Measurements from ENCODE around the gene GNMT. TPM values are rescaled to one million over a fixed set of nuclear protein-coding genes. Genes with fewer than 3 reads are reported as not detected.

The GNMT gene
- total RNA-seq, 1 experiment from 2014 or later = 0.47 TPM

GRCh38 chr6:43009124-43009523 lies 48.6 kb downstream of the GNMT start:
- ATAC-seq = peak; percentile 19; the same call in 1 of the 2 replicates
- peak; percentile 71 for TF ChIP-seq CTCF (conservative IDR thresholded peaks at IDR 0.05; ENCODE audit: low read depth, low read length)
- TF ChIP-seq EZH2 (IDR thresholded peaks at IDR 0.05; ENCODE audit: low read length, unreplicated experiment) = no peak

GRCh38 chr6:43011207-43011606 lies 50.7 kb downstream of the GNMT start:
- Histone ChIP-seq H3K9me2 (replicated peaks; ENCODE audit: low read length) (no peaks in the 10 kb centered on the region), H3K4me1 (ENCODE audit: insufficient read depth, low read length) (peaks cover 21% of the 10 kb centered on the region), H3K4me3 (ENCODE audit: low read length) (no peak overlapping the region), H3F3A (ENCODE audit: low read length, unreplicated experiment) (no peaks in the 10 kb centered on the region), H3K27me3 (ENCODE audit: low read length) (no peaks in the 10 kb centered on the region), H3K9me3 (ENCODE audit: low read length) (no peaks in the 10 kb centered on the region), H3K9ac (ENCODE audit: low read length) (no peak overlapping the region), H3K79me2 (ENCODE audit: low read length) (peaks cover 44% of the 10 kb centered on the region), H4K20me1 (ENCODE audit: low read length) (no peaks in the 10 kb centered on the region), H3K27ac (ENCODE audit: low read length) (no peak overlapping the region), H3K36me3 (ENCODE audit: low read depth, low read length) (peaks cover 25% of the 10 kb centered on the region), H2AFZ (ENCODE audit: low read length) (no peak overlapping the region), H3K4me2 (ENCODE audit: low read length) (no peak overlapping the region)
- POLR2A ChIA-PET (ENCODE audit: unreplicated experiment) = interaction anchor here (0.6 kb wide), 1 partner anchor 27 kb away, joined by 3 read pairs; the partner anchor contains the start of gene PPP2R5D
- TF ChIP-seq EZH2 (IDR thresholded peaks at IDR 0.05; ENCODE audit: low read length, unreplicated experiment) (no peak), CTCF (conservative IDR thresholded peaks at IDR 0.05; ENCODE audit: low read depth, low read length) (no peak), EZH2phosphoT487 (IDR thresholded peaks at IDR 0.05; ENCODE audit: borderline replicate concordance, low read length) (no peak)
- no TSS peak for BruUV-seq (replicated peaks)
- DNase-seq = no peak
- intact Hi-C loops (cut with micrococcal nuclease) = no loop called here
- CTCF ChIA-PET = no interaction called here
- ATAC-seq = no peak

More at GRCh38 chr6:43009124-43009523, 48.6 kb downstream of the GNMT start:
- H2AFZ ChIP-seq (ENCODE audit: low read length) = no peak overlapping the region
- H3K4me2 ChIP-seq (ENCODE audit: low read length) = no peak overlapping the region
- H3K9me3 ChIP-seq (ENCODE audit: low read length) = no peaks in the 10 kb centered on the region
- H3K4me3 ChIP-seq (ENCODE audit: low read length) = no peak overlapping the region
- H3K9me2 ChIP-seq (replicated peaks; ENCODE audit: low read length) = no peaks in the 10 kb centered on the region
- peaks cover 24% of the 10 kb centered on the region for H3K79me2 ChIP-seq (ENCODE audit: low read length)
- H4K20me1 ChIP-seq (ENCODE audit: low read length) = no peaks in the 10 kb centered on the region
- no peak overlapping the region for H3K9ac ChIP-seq (ENCODE audit: low read length)
- DNase-seq = peak; percentile 58
- no peaks in the 10 kb centered on the region for H3K27me3 ChIP-seq (ENCODE audit: low read length)
- intact Hi-C loops (cut with micrococcal nuclease) = loop anchor here (1.0 to 5.0 kb wide), 2 partner anchors 107 to 133 kb away; no protein-coding TSS in a partner anchor
- no TSS peak for BruUV-seq (replicated peaks)
- POLR2A ChIA-PET (ENCODE audit: unreplicated experiment) = no interaction called here
- H3F3A ChIP-seq (ENCODE audit: low read length, unreplicated experiment) = no peaks in the 10 kb centered on the region
- no peak overlapping the region for H3K27ac ChIP-seq (ENCODE audit: low read length)
- peaks cover 30% of the 10 kb centered on the region for H3K36me3 ChIP-seq (ENCODE audit: low read depth, low read length)
- CTCF ChIA-PET = no interaction called here
- H3K4me1 ChIP-seq (ENCODE audit: insufficient read depth, low read length) = peaks cover 16% of the 10 kb centered on the region

- Histone ChIP-seq H3K9ac (ENCODE audit: low read length) (peak overlapping the region; percentile 86), H3K27ac (ENCODE audit: low read length) (no peak overlapping the region), H3K4me3 (ENCODE audit: low read length) (peak overlapping the region; percentile 91), H3K36me3 (ENCODE audit: low read depth, low read length) (peaks cover 25% of the 10 kb centered on the region), H3K4me1 (ENCODE audit: insufficient read depth, low read length) (peaks cover 23% of the 10 kb centered on the region), H3K4me2 (ENCODE audit: low read length) (peak overlapping the region; percentile 95), H3K79me2 (ENCODE audit: low read length) (peaks cover 52% of the 10 kb centered on the region), H3K27me3 (ENCODE audit: low read length) (no peaks in the 10 kb centered on the region), H4K20me1 (ENCODE audit: low read length) (no peaks in the 10 kb centered on the region), H3K9me3 (ENCODE audit: low read length) (no peaks in the 10 kb centered on the region), H2AFZ (ENCODE audit: low read length) (no peak overlapping the region), H3F3A (ENCODE audit: low read length, unreplicated experiment) (no peaks in the 10 kb centered on the region), H3K9me2 (replicated peaks; ENCODE audit: low read length) (no peaks in the 10 kb centered on the region)
- intact Hi-C loops (cut with micrococcal nuclease) = no loop called here
- CTCF ChIA-PET = no interaction called here
- no peak for ATAC-seq
- DNase-seq = no peak
- TF ChIP-seq EZH2phosphoT487 (IDR thresholded peaks at IDR 0.05; ENCODE audit: borderline replicate concordance, low read length) = no peak
- TF ChIP-seq EZH2 (IDR thresholded peaks at IDR 0.05; ENCODE audit: low read length, unreplicated experiment) = no peak
- no peak for TF ChIP-seq CTCF (conservative IDR thresholded peaks at IDR 0.05; ENCODE audit: low read depth, low read length)
- POLR2A ChIA-PET (ENCODE audit: unreplicated experiment) = no interaction called here
- BruUV-seq (replicated peaks) = no TSS peak
Observed at GRCh38 chr6:43012364-43012763, 51.8 kb downstream of the GNMT start.
